HEK293T (cell line): ENCODE data around the gene CCDC85B.
"Not testable (repeated sequence)": the region's sequence is repeated elsewhere in the genome, so short reads cannot be mapped to it uniquely, and the experiment has no call there.

Experiments used
- CTCF ChIA-PET: fragments of 350-600 bp; formaldehyde crosslinking; extraction: SDS; loops from one replicate; lab custom pipeline; 2021; ENCODE audit warnings: antibody characterized with exemption, inconsistent platforms; lab: Yijun Ruan, JAX
- POLR2A ChIA-PET: fragments of 350-600 bp; formaldehyde crosslinking; extraction: SDS; loops from one replicate; lab custom pipeline; 2020; ENCODE audit warnings: antibody characterized with exemption, inconsistent platforms; lab: Yijun Ruan, JAX
- DNase-seq: peaks from one replicate; pipeline ENCODE4 v3.0.0; 2012; ENCODE audit warnings: mixed read lengths; ENCODE audit errors: extremely low spot score
- ARNT ChIP-seq: fragments of 450-650 bp; IDR thresholded peaks from 2 replicates; pipeline ENCODE4 v1.6.1; 2017; ENCODE audit warnings: mild to moderate bottlenecking
- BHLHE40 ChIP-seq: fragments of 450-650 bp; IDR thresholded peaks from 2 replicates; pipeline ENCODE4 v1.6.1; 2016; ENCODE audit warnings: mild to moderate bottlenecking, moderate library complexity, borderline replicate concordance
- CTBP1 ChIP-seq: fragments of 450-650 bp; IDR thresholded peaks from 2 replicates; pipeline ENCODE4 v1.6.1; 2016; ENCODE audit warnings: borderline replicate concordance
- ELF4 ChIP-seq: fragments of 450-650 bp; IDR thresholded peaks from 2 replicates; pipeline ENCODE4 v1.6.1; 2017; ENCODE audit warnings: antibody characterized with exemption
- FOXA1 ChIP-seq: fragments of 450-650 bp; IDR thresholded peaks from 2 replicates; pipeline ENCODE4 v1.6.1; 2016; ENCODE audit warnings: mild to moderate bottlenecking
- FOXK2 ChIP-seq: fragments of 450-650 bp; IDR thresholded peaks from 2 replicates; pipeline ENCODE4 v1.6.1; 2016; ENCODE audit warnings: mild to moderate bottlenecking
- FOXM1 ChIP-seq: fragments of 450-650 bp; IDR thresholded peaks from 2 replicates; pipeline ENCODE4 v1.6.1; 2017; ENCODE audit warnings: mild to moderate bottlenecking, borderline replicate concordance
- HDGF ChIP-seq: fragments of 450-650 bp; IDR thresholded peaks from 2 replicates; pipeline ENCODE4 v1.6.1; 2017; ENCODE audit warnings: antibody characterized with exemption, borderline replicate concordance
- L3MBTL2 ChIP-seq: fragments of 450-650 bp; conservative IDR thresholded peaks from 2 replicates; pipeline ENCODE4 v1.6.1; 2016; ENCODE audit warnings: mild to moderate bottlenecking
- LEF1 ChIP-seq: fragments of 450-650 bp; IDR thresholded peaks from 2 replicates; pipeline ENCODE4 v1.6.1; 2017; ENCODE audit warnings: mild to moderate bottlenecking, borderline replicate concordance
- NFRKB ChIP-seq: fragments of 450-650 bp; IDR thresholded peaks from 2 replicates; pipeline ENCODE4 v1.6.1; 2016; ENCODE audit warnings: mild to moderate bottlenecking, moderate library complexity
- SP1 ChIP-seq: fragments of 450-650 bp; IDR thresholded peaks from 2 replicates; pipeline ENCODE4 v1.6.1; 2017
- SUZ12 ChIP-seq: fragments of 450-650 bp; IDR thresholded peaks from 2 replicates; pipeline ENCODE4 v1.6.1; 2016; ENCODE audit warnings: mild to moderate bottlenecking
- TARDBP ChIP-seq: fragments of 450-650 bp; IDR thresholded peaks from 2 replicates; pipeline ENCODE4 v1.6.1; 2016
- ZNF384 ChIP-seq: fragments of 450-650 bp; IDR thresholded peaks from 2 replicates; pipeline ENCODE4 v1.6.1; 2016
- TF ChIP-seq, protein P1 (sequence below): fragments of 450-650 bp; IDR thresholded peaks from 2 replicates; pipeline ENCODE4 v1.6.1; 2016

CCDC85B gene

GRCh38 chr11:65890324-65891218 lies at the start of gene CCDC85B:
TSS of gene CCDC85B (plus strand) at chr11:65890673. CDS start at chr11:65890784, 111 bp downstream.
- TF ChIP-seq FOXA1, result no peak
- TF ChIP-seq NFRKB, result no peak
- TF ChIP-seq ZNF384, result no peak
- no peak for TF ChIP-seq CTBP1
- TF ChIP-seq L3MBTL2, result peak; percentile 31
- no peak for TF ChIP-seq BHLHE40
- no peak; the same call in 1 of the 2 replicates for TF ChIP-seq FOXM1
- no peak for TF ChIP-seq ARNT
- no peak for TF ChIP-seq SUZ12
- TF ChIP-seq HDGF, result no peak
- TF ChIP-seq FOXK2, result no peak
- TF ChIP-seq TARDBP, result no peak
- TF ChIP-seq LEF1, result no peak; the same call in 1 of the 2 replicates
- TF ChIP-seq, protein P1, sequence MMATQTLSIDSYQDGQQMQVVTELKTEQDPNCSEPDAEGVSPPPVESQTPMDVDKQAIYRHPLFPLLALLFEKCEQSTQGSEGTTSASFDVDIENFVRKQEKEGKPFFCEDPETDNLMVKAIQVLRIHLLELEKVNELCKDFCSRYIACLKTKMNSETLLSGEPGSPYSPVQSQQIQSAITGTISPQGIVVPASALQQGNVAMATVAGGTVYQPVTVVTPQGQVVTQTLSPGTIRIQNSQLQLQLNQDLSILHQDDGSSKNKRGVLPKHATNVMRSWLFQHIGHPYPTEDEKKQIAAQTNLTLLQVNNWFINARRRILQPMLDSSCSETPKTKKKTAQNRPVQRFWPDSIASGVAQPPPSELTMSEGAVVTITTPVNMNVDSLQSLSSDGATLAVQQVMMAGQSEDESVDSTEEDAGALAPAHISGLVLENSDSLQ, result 0 out of 2 replicates have a peak, but pooled peaks have one; percentile 4
- ChIA-PET CTCF (interaction anchor here (0.7 to 5.4 kb wide), 8 partner anchors 10 to 179 kb away, joined by 3 to 59 read pairs (median 6); partner anchors contain the start of genes FOSL1, KAT5 and MUS81), POLR2A (interaction anchor here (0.6 to 12.4 kb wide), 30 partner anchors 9 to 466 kb away, joined by 3 to 289 read pairs (median 4); partner anchors contain the start of genes AP5B1, BANF1, CFL1 and EFEMP2)
- DNase-seq, result peak; percentile 90

GRCh38 chr11:65842144-65842543 lies 48.3 kb upstream of the CCDC85B start:
- CTCF ChIA-PET, result interaction anchor here (0.6 to 1.0 kb wide), 2 partner anchors 9 to 211 kb away, joined by 3 to 5 read pairs; no protein-coding TSS in a partner anchor
- DNase-seq, result no peak
- TF ChIP-seq FOXM1, result no peak
- TF ChIP-seq, protein P1, result no peak
- no peak for TF ChIP-seq ELF4
- TF ChIP-seq ARNT, result no peak
- no peak for TF ChIP-seq SUZ12
- no peak for TF ChIP-seq FOXA1
- no peak for TF ChIP-seq BHLHE40
- no peak for TF ChIP-seq SP1
- TF ChIP-seq TARDBP, result no peak
- TF ChIP-seq NFRKB, result no peak
- TF ChIP-seq ZNF384, result no peak
- POLR2A ChIA-PET, result interaction anchor here (1.0 kb wide), 1 partner anchor 18 kb away, joined by 3 read pairs; no protein-coding TSS in a partner anchor

DNA sequence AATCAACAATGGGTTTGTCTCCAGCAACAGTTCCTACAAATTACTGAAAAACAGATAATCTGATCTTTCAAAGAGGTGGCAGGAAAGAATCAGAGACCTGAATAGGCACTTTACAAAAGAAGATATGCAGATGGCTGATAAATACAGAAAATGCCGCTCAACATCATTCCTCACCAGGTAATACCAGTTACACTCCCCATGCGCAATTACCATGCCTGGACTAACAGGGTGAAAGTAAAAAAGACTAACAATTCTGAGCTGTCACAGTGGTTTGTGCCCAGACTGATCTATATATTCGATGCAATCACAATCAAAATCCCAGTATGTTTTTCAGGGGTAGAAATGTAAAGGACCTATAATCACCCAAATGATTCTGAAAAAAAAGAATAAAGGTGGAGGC lies 46.7 kb upstream of the CCDC85B start:
- ChIA-PET CTCF (no interaction called here), POLR2A (interaction anchor here (1.1 kb wide), 1 partner anchor 15 kb away, joined by 5 read pairs; no protein-coding TSS in a partner anchor)
- no peak for DNase-seq
- TF ChIP-seq LEF1, result no peak
- TF ChIP-seq, protein P1, result no peak

DNA sequence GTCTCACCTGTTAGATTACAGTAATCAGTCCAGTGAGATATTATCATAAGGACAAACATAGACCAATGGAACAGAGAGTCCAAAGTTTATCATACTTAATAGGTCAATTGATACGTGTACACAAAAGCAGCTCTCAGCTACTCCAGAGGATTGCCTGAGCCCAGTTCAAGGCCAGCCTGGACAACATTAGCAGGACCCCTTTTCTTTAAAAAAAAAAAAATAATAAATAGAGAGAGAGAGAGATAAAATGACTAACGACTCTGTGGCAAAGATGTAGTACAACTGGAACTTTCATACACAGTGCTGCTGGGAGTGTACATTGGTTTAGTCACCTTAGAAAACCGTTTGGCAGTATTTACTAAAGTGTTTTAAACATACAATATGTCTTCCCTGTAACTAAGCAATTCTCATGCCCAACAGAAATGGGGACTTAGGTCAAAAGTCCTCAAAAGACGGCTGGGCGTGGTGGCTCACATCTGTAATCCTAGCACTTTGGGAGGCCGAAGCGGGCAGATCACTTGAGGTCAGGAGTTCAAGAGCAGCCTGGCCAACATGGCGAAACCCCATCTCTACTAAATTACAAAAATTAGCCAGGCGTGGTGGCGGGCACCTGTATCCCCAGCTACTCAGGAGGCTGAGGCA lies 46.1 kb upstream of the CCDC85B start:
- POLR2A ChIA-PET, result interaction anchor here (1.1 kb wide), 1 partner anchor 15 kb away, joined by 5 read pairs; no protein-coding TSS in a partner anchor
- CTCF ChIA-PET, result no interaction called here
- TF ChIP-seq L3MBTL2 (no peak), FOXA1 (no peak), FOXK2 (no peak), TARDBP (no peak)
- TF ChIP-seq, protein P1, result no peak
- no peak for DNase-seq

GRCh38 chr11:65847746-65848145 lies 42.7 kb upstream of the CCDC85B start:
- TF ChIP-seq, protein P1, result no peak
- no peak for TF ChIP-seq TARDBP
- no peak for TF ChIP-seq SUZ12
- no peak for TF ChIP-seq ZNF384
- TF ChIP-seq LEF1, result no peak
- TF ChIP-seq NFRKB, result no peak
- no peak for TF ChIP-seq CTBP1
- no peak for TF ChIP-seq ARNT
- TF ChIP-seq FOXM1, result no peak
- TF ChIP-seq SP1, result no peak
- no peak for TF ChIP-seq FOXK2
- TF ChIP-seq L3MBTL2, result no peak
- no peak for TF ChIP-seq HDGF
- no peak for TF ChIP-seq FOXA1
- TF ChIP-seq ELF4, result no peak
- TF ChIP-seq BHLHE40, result no peak
- no peak for DNase-seq
- POLR2A ChIA-PET, result interaction anchor here (2.1 to 7.1 kb wide), 2 partner anchors 12 to 128 kb away, joined by 4 to 44 read pairs; partner anchors contain the start of genes MUS81 and RNASEH2C
- CTCF ChIA-PET, result interaction anchor here (1.2 kb wide), 1 partner anchor 142 kb away, joined by 3 read pairs; no protein-coding TSS in a partner anchor

DNA sequence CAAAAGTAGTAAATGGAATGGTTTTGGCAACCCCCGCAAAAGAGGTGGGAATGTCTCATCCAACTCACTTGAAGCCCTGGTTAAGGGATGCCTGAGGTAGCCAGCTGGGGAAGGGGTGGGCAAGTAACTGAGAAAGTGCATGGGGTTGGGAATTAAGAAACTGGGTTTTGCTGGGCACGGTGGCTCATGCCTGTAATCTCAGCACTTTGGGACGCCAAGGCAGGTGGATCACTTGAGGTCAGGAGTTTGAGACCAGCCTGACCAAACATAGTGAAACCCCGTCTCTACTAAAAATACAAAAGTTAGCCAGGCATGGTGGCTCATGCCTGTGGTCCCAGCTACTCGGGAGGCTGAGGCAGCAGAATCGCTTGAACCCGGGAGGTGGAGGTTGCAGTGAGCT lies 41.8 kb upstream of the CCDC85B start:
- not testable (repeated sequence) for DNase-seq
- ChIA-PET CTCF (interaction anchor here (0.9 to 3.4 kb wide), 4 partner anchors 11 to 143 kb away, joined by 3 to 19 read pairs (median 3); partner anchors contain the start of gene MUS81), POLR2A (interaction anchor here (7.1 kb wide), 1 partner anchor 11 kb away, joined by 44 read pairs; the partner anchor contains the start of gene MUS81)
